ENCODE data around the gene CTSA. TPM values are rescaled to one million over a fixed set of nuclear protein-coding genes. Genes with fewer than 3 reads are reported as not detected.

Gene CTSA
- total RNA-seq, 1 experiment from 2014 or later: 282 TPM

DNA sequence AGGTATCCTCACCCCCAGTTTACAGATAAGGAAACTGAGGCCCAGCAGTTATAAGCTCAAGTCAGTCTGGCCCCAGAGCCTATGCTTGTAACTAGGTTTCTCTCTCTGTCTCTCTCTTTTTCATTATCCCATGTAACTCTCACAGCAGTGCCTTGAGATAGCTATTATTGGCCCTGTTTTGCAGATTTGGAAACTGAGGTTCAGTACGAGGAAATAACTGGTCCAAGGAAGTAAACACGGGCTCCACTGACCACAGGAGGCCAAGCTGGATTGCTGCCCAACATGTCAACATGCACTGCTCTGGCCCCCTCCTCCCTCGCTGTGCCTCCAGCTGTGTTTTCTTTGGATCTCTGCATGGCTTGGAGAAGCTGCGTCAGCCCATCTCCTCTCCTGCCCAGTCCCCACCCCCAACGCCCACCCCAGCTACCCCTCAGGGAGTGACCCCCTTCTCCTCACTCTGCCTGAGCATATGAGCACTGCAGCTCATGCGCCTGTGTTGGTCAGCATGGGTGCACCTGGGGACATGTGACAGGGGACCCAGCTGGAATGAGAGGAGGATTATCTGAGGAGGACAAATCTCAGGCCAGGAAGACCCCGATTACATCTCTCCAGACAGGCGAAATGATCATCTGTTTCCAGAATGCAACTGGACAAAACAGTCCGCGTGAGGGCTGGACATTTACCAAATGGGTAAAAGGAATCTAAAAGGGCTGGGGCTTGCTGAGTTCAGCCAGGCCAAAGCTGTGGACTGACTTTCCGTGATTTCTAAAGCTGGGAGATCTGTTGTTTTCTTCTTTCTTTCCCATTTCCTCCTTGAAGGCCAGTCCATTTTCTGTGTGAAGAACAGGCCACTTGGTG, 28.6 kb downstream of the CTSA start:
- Histone ChIP-seq H3K4me3 (ENCODE audit: low read depth, low read length) (no peak overlapping the region), H3K4me1 (peaks cover 24% of the 10 kb centered on the region), H3K27me3 (replicated peaks; ENCODE audit: control insufficient read depth, insufficient read depth, low read length) (no peaks in the 10 kb centered on the region), H3K9me3 (no peaks in the 10 kb centered on the region), H3K36me3 (ENCODE audit: control insufficient read depth, insufficient read depth, low read length) (no peaks in the 10 kb centered on the region)
- ChIA-PET POLR2A (interaction anchor here (1.1 to 2.4 kb wide), 3 partner anchors 10 to 38 kb away, joined by 3 to 17 read pairs (median 4); partner anchors contain the start of gene PCIF1), CTCF (interaction anchor here (0.5 to 1.6 kb wide), 5 partner anchors 10 to 133 kb away, joined by 3 to 6 read pairs (median 3); no protein-coding TSS in a partner anchor)
- DNase-seq: no peak
- H3K27ac Mint-ChIP-seq (ENCODE audit: unreplicated experiment): no peak overlapping the region
- no peaks in the 10 kb centered on the region for H3K27me3 Mint-ChIP-seq (ENCODE audit: insufficient read depth, unreplicated experiment)
- BruUV-seq (replicated peaks): no TSS peak
- TF ChIP-seq, protein P1, sequence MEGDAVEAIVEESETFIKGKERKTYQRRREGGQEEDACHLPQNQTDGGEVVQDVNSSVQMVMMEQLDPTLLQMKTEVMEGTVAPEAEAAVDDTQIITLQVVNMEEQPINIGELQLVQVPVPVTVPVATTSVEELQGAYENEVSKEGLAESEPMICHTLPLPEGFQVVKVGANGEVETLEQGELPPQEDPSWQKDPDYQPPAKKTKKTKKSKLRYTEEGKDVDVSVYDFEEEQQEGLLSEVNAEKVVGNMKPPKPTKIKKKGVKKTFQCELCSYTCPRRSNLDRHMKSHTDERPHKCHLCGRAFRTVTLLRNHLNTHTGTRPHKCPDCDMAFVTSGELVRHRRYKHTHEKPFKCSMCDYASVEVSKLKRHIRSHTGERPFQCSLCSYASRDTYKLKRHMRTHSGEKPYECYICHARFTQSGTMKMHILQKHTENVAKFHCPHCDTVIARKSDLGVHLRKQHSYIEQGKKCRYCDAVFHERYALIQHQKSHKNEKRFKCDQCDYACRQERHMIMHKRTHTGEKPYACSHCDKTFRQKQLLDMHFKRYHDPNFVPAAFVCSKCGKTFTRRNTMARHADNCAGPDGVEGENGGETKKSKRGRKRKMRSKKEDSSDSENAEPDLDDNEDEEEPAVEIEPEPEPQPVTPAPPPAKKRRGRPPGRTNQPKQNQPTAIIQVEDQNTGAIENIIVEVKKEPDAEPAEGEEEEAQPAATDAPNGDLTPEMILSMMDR (IDR thresholded peaks at IDR 0.05; ENCODE audit: insufficient read depth in 1 of 2, low read depth in 1 of 2, low read length in 1 of 2, severe bottlenecking in 1 of 2, unreplicated experiment in 1 of 2): no peak
- H3K4me1 Mint-ChIP-seq (ENCODE audit: low read depth, unreplicated experiment): peaks cover 7% of the 10 kb centered on the region
- no peaks in the 10 kb centered on the region for H3K9me3 Mint-ChIP-seq (ENCODE audit: unreplicated experiment)
- no peak overlapping the region for H3K4me3 Mint-ChIP-seq (ENCODE audit: unreplicated experiment)
- no peaks in the 10 kb centered on the region for H3K36me3 Mint-ChIP-seq (ENCODE audit: insufficient read depth, unreplicated experiment)
- intact Hi-C loops (cut with micrococcal nuclease; ENCODE audit: unreplicated experiment): no loop called here

DNA sequence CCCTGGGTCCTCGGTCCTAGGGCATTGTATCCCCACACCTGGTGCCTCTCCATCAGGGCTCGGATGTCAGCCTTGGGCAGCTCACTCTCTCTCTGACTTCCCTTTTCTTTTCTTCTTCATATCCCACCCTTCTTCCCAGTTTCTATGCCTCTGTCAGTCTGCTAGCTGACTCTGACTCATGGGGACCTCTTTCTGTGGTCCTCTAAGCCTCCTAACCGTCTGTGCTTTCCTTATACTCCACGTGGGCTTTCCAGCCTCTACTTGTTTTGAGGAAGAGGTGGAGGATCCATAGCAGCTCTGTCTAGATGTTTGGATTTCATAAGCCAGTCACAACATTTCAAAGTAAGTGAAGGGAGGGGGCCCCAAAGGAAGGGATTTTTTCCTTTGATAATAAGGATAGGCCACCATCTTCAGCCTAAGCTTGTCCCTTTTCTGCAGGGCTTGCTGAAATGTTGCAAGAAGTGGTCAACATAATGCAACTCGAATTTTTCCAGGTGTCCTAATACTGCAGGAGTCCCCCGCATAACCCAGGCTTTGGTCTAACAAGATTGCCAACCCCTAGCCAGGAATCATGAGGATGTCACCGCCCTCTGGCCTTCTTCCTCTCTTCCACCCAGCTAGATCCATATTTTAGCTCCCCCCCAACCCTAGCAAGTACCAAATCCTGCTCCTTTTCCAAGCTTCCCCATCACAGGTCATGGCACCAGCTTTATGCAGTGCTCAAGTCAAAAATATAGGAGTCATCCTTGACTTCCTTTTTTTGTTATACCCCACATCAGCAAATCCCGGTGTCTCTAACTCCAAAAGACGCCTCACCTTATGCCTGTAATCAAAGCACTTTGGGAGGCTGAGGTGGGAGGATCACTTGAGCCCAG, 29.6 kb downstream of the CTSA start:
- POLR2A ChIA-PET: interaction anchor here (1.1 to 2.4 kb wide), 2 partner anchors 14 to 39 kb away, joined by 3 to 17 read pairs; partner anchors contain the start of gene PCIF1
- intact Hi-C loops (cut with micrococcal nuclease; ENCODE audit: unreplicated experiment): no loop called here
- no peak for DNase-seq
- Mint-ChIP-seq H3K27me3 (ENCODE audit: insufficient read depth, unreplicated experiment) (no peaks in the 10 kb centered on the region), H3K27ac (ENCODE audit: unreplicated experiment) (no peak overlapping the region), H3K4me1 (ENCODE audit: low read depth, unreplicated experiment) (peaks cover 7% of the 10 kb centered on the region), H3K36me3 (ENCODE audit: insufficient read depth, unreplicated experiment) (no peaks in the 10 kb centered on the region), H3K4me3 (ENCODE audit: unreplicated experiment) (no peak overlapping the region), H3K9me3 (ENCODE audit: unreplicated experiment) (no peaks in the 10 kb centered on the region)
- Histone ChIP-seq H3K4me1 (peaks cover 24% of the 10 kb centered on the region), H3K27me3 (replicated peaks; ENCODE audit: control insufficient read depth, insufficient read depth, low read length) (no peaks in the 10 kb centered on the region), H3K36me3 (ENCODE audit: control insufficient read depth, insufficient read depth, low read length) (no peaks in the 10 kb centered on the region), H3K4me3 (ENCODE audit: low read depth, low read length) (no peak overlapping the region), H3K9me3 (no peaks in the 10 kb centered on the region)
- CTCF ChIA-PET: interaction anchor here (0.5 to 1.6 kb wide), 7 partner anchors 11 to 848 kb away, joined by 3 to 6 read pairs (median 3); partner anchors contain the start of genes CTSA and NEURL2
- no TSS peak for BruUV-seq (replicated peaks)
- TF ChIP-seq, protein P1 (IDR thresholded peaks at IDR 0.05; ENCODE audit: insufficient read depth in 1 of 2, low read depth in 1 of 2, low read length in 1 of 2, severe bottlenecking in 1 of 2, unreplicated experiment in 1 of 2): no peak

Data from Caco-2 (cell line).